C4-2B (cell line): ENCODE data around the gene POPDC2.

Experiments used
- ZFX ChIP-seq: fragments of 450-650 bp; IDR thresholded peaks from 2 replicates; pipeline ENCODE4 v1.6.1; 2017
- TF ChIP-seq, protein P1 (sequence below): fragments of 450-650 bp; conservative IDR thresholded peaks from 2 replicates; pipeline ENCODE4 v1.5.1; 2017; ENCODE audit warnings: mild to moderate bottlenecking

DNA sequence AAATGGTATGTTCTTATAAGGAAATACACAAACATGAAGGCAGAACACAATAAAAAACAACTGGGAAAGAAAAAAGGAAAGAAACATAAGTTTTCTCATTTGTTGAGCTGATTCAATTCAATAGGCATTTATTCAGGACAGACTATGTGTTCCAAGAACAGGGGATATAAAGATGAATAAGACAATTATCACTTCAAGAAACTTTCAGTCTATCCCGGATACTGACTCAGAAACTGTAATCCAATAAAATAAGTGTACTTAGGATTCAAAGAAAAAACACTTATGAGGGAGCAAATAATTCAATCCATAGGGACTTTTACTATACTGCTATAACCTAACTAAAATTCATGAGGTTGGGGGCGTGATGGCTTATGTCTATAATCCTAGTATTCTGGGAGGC is 3.5 kb upstream of the POPDC2 start:
- TF ChIP-seq, protein P1, sequence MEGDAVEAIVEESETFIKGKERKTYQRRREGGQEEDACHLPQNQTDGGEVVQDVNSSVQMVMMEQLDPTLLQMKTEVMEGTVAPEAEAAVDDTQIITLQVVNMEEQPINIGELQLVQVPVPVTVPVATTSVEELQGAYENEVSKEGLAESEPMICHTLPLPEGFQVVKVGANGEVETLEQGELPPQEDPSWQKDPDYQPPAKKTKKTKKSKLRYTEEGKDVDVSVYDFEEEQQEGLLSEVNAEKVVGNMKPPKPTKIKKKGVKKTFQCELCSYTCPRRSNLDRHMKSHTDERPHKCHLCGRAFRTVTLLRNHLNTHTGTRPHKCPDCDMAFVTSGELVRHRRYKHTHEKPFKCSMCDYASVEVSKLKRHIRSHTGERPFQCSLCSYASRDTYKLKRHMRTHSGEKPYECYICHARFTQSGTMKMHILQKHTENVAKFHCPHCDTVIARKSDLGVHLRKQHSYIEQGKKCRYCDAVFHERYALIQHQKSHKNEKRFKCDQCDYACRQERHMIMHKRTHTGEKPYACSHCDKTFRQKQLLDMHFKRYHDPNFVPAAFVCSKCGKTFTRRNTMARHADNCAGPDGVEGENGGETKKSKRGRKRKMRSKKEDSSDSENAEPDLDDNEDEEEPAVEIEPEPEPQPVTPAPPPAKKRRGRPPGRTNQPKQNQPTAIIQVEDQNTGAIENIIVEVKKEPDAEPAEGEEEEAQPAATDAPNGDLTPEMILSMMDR = no peak
- no peak for TF ChIP-seq ZFX
